Medulla oblongata (tissue), 1 donor: ENCODE data around the gene HCAR2.
A peak's percentile ranks its signal among the peaks of the same experiment; 100 is the strongest.
"Not testable (repeated sequence)": the region's sequence is repeated elsewhere in the genome, so short reads cannot be mapped to it uniquely, and the experiment has no call there.

Experiments
- DNase-seq: peaks from one replicate; pipeline ENCODE4 v3.0.0-alpha.2; 2015; ENCODE audit errors: extremely low spot score

The HCAR2 gene

GRCh38 chr12:122665759-122666158 lies 37.4 kb downstream of the HCAR2 start:
- DNase-seq: no peak

DNA sequence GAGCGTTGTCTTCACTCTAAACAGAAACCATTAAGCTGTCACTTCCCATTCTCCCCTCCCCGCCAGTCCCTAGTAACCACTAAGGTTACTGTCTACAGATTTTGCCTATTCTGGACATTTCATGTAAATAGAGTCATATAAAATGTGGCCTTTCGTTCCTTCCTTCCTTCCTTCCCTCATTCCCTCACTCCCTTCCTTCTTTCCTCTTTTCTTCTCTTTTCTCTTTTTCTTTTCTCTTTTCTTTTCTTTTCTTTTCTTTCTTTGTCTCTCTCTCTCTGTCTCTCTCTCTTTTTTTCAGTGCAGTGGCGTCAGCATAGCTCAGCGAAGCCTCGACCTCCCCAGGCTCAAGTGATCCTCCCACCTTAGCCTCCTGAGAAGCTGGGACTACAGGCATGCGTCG lies 37.8 kb downstream of the HCAR2 start:
- no peak for DNase-seq

- DNase-seq: no peak
Observed at GRCh38 chr12:122661938-122662337, 41.2 kb downstream of the HCAR2 start.

DNA sequence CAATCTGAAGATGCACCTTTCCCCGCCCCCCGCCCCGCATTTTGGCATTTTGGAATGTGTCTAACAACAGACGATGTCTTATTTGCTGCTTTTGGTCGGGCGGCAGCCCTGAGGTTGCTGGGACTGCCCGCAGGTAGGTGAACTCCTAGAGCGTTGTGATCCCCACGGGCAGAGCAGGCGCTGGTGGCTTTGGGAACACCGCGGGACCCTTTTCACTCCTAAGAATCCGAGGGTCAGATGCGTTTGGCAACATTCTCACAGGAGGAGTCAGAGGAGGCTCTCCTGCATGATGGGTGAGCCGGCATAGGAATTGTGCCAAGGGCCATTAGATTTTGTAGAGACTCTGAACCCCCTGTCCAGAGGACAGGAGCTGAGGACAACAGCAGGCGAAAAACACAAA lies 41.9 kb downstream of the HCAR2 start:
- DNase-seq: no peak

DNA sequence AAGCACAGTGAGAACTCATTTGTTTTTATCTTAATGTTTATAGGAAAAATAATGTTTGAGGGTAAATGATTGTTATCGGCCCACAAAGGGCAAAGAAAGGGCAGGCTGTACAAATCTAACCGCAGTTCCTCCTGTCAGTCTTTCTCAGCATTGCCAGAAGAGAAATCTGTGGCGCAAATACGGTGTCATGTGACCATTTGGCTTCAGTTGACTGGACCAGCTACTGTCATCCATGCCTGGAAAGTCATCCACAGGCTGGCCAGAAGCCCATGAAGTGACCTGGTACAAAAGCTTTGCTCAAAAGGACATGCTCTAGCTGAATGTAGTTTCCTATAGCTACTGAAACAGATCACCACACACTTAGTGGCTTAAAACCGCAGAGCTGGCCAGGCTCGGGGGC lies 43.6 kb downstream of the HCAR2 start:
- peak; percentile 17 for DNase-seq

DNA sequence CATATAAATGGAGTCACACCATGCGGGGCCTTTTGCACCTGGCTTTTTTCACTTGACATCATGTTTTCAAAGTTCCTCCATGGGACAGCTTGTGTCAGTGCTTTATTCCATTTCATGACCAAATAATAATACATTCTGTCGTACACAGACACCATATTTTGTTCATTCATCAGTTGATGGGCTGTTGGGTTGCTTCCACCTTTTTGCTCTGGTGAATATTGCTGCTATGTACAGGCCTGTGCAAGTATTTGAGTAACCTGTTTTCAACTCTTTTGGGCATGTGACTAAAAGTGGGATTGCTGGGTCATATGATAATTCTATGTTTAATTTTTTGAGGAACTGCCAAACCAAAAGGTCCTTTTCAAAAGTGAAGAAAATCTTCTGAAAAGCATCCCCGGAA lies 46.9 kb downstream of the HCAR2 start:
- DNase-seq: no peak

GRCh38 chr12:122653291-122653690 lies 49.9 kb downstream of the HCAR2 start:
- DNase-seq: not testable (repeated sequence)

DNA sequence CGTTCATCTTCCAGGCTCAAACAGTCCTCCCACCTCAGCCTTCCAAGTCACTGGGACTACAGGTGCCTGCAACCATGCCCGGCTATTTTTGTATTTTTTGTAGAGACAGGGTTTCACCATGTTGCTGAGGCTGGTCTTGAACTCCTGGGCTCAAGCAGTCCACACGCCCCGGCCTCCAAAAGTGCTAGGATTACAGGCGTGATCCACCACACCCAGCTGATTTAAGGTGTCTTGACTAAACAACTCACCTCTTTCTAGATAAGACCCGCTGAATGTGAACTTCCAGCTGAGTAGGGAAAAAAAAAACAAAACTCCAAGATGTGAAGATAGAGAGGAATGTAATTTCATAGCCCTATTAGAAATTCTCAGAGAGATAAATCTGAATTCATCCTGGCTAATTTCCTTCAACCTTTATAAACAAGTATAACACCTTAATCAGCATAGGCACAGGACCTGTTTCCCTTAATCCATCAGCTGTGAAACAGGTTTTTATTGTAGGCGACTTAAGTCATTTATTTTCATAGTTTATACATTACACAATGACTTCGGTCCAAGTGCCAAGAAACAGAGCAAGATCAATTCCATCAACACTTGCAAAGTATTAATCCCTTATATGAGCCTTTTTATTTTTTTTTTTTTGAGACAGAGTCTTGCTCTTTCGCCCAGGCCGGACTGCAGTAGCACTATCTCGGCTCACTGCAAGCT lies 51.5 kb downstream of the HCAR2 start:
- DNase-seq: no peak
